Measurements from ENCODE around the gene AAK1. TPM values are rescaled to one million over a fixed set of nuclear protein-coding genes. Genes with fewer than 3 reads are reported as not detected.
"Not testable (repeated sequence)": the region's sequence is repeated elsewhere in the genome, so short reads cannot be mapped to it uniquely, and the experiment has no call there.

Gene AAK1
- total RNA-seq, 8 experiments from 2014 or later, result 13.6 to 50.2 (median 29.5) TPM

DNA sequence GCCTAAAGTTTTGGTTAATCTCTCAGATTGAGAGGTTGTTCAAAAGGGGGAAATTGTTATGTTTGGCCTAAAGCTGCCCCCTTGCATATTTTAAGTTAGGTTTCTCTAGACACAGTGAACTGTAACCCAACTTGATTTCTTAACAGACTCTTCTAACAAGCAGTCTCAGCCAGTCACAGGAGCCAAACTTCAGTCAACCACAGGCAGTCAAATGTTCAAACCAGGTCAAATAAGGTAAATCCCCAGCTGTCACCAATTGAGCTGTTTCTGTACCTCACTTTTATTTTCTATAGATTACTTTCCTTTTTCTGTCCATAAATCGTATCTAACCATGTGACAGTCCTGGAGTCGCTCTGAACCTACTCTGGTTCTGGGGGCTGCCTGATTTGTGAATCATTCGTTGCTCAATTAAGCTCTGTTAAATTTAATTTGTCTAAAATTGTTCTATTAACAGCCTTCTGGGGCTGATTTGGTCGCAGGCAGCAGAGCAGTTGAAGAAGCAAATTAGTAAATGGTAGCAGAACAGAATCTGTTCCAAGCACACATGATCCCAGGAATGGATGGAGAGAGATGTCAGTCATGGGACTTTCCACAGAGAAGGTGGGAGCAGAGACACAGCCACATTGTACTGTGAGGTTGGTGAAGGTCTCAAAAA is 189.9 kb downstream of the AAK1 start:
- WGBS, 10 experiments, result 20 to 96% (median 79%) methylated on average over 1 to 4 of the region's 4 CpGs
- peak in 1 of 8 experiments; percentile 39 for ATAC-seq (replicated peaks in 6 of 8)
- no peak overlapping the region for H3K4me3 ChIP-seq
- H3K4me1 ChIP-seq (replicated peaks in 1 of 2), result no peaks in the 10 kb centered on the region
- no peak overlapping the region for H3K27ac ChIP-seq
- in situ Hi-C loops (cut with MboI; ENCODE audit: low pct_unique_long_range_greater_than_20kb in 2 of 9, low sequenced_read_pairs in 9 of 9, unreplicated experiment in 9 of 9), result no loop called here

DNA sequence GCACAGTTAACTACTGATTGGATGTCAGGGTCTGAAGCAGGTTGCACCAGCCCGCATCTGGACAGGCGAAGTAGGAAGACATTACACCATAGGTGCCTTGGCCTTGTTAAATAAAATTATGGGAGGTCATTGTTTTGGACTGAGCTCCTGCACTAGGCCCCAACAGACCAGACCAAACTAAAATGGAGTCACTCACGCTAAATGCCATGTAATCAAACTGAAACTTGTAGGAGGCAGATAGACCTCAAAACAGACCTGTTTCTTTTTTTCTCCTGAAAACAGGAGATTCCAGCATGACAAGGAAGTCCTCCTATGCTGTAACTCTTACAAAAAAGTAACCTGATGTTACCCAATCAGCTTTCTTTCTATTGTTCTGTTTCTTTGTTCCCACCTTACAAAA is 190.9 kb downstream of the AAK1 start:
- 71 to 100% (median 100%) methylated on average over 1 to 3 of the region's 3 CpGs; no CpG with 5 or more reads in 3 of the 10 experiments for WGBS, 10 experiments
- in situ Hi-C loops (cut with MboI; ENCODE audit: low pct_unique_long_range_greater_than_20kb in 2 of 9, low sequenced_read_pairs in 9 of 9, unreplicated experiment in 9 of 9), result no loop called here
- Histone ChIP-seq H3K27ac (no peak overlapping the region), H3K4me3 (no peak overlapping the region), H3K4me1 (replicated peaks in 1 of 2) (no peaks in the 10 kb centered on the region)
- no peak for ATAC-seq (replicated peaks in 6 of 8)

DNA sequence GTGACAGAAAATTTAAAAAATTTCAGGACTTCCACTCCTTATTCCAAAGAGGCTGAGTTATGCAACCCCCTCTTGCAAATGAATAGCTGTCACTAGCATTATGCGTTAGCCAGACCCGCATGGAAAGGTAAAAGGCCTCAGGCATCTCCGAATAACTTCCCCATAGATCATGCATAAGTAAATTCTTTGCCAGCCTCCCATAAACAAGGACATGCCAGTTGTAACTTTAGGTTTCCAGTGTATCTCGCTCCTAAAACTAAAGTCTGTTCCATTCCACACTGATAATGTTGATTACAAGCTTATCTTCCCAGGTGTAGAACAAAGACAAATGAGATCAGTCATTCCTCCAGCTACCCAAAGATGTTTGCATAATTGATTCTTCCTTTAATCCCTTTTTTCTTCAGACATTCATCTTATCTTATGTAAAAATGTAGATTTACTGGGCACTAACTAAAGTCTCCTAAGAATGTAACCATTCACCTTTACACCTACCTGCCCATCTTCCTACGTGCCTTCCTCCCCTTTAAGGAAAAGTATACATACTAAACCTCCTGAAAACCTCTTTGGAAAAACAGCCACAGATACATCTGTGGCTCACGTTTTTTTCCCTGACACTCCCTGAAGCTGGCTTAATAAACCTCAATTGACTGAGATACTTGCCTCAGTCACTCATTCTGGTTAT is 192.7 kb downstream of the AAK1 start:
- WGBS, 10 experiments, result 36 to 80% (median 63%) methylated on average over 1 to 6 of the region's 6 CpGs
- H3K4me1 ChIP-seq (replicated peaks in 1 of 2), result no peaks in the 10 kb centered on the region
- ATAC-seq (replicated peaks in 6 of 8), result peak in 3 of 8 experiments; percentile 57 to 76 (median 71)
- H3K27ac ChIP-seq, result no peak overlapping the region
- H3K4me3 ChIP-seq, result no peak overlapping the region
- in situ Hi-C loops (cut with MboI; ENCODE audit: low pct_unique_long_range_greater_than_20kb in 2 of 9, low sequenced_read_pairs in 9 of 9, unreplicated experiment in 9 of 9), result no loop called here

DNA sequence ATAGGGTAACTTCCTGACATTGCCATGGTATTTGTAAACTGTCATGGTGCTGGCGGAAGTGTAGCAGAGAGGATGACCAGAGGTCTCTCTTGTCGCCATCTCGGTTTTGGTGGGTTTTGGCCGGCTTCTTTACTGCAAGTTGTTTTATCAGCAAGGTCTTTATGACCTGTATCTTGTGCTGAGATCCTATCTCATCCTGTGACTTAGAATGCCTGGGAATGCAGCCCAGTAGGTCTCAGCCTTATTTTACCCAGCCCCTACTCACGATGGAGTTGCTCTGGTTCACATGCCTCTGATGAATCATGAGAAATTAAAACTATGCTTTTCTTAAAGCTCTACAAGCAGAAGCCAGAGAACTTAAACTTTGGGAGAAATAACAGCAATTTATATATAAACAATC is 193.6 kb downstream of the AAK1 start:
- ATAC-seq (replicated peaks in 6 of 8), result no peak
- H3K4me1 ChIP-seq (replicated peaks in 1 of 2), result no peaks in the 10 kb centered on the region
- no peak overlapping the region for H3K4me3 ChIP-seq
- in situ Hi-C loops (cut with MboI; ENCODE audit: low pct_unique_long_range_greater_than_20kb in 2 of 9, low sequenced_read_pairs in 9 of 9, unreplicated experiment in 9 of 9), result no loop called here
- no peak overlapping the region for H3K27ac ChIP-seq
- WGBS, 10 experiments, result 0 to 100% (median 93%) methylated on average over 1 to 5 of the region's 5 CpGs; no CpG with 5 or more reads in 1 of the 10 experiments

DNA sequence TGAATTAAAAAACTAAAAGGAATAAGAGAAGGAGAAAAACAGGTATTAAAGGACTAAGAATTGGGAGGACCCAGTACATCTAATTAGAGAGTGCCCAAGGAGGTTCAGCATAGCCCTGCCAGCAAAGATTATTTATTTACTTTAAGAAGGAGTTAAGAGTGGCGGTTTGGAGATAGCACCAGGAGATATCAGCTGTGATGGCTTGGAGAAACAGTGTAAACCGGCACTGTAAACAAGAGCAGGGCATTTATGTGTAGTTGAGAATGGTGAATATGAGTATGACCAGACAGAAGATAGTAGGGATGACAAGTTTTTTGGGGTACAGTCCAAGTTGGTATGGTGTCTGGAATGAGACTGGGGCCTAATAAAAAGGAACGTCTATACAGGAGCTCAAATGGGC is 199.9 kb downstream of the AAK1 start:
- in situ Hi-C loops (cut with MboI; ENCODE audit: low pct_unique_long_range_greater_than_20kb in 2 of 9, low sequenced_read_pairs in 9 of 9, unreplicated experiment in 9 of 9); H3K4me1 ChIP-seq (replicated peaks in 1 of 2); ATAC-seq (replicated peaks in 6 of 8); H3K27ac ChIP-seq; H3K4me3 ChIP-seq: not testable (repeated sequence)
- WGBS, 10 experiments, result 61 to 100% (median 89%) methylated on average over 1 to 3 of the region's 3 CpGs

DNA sequence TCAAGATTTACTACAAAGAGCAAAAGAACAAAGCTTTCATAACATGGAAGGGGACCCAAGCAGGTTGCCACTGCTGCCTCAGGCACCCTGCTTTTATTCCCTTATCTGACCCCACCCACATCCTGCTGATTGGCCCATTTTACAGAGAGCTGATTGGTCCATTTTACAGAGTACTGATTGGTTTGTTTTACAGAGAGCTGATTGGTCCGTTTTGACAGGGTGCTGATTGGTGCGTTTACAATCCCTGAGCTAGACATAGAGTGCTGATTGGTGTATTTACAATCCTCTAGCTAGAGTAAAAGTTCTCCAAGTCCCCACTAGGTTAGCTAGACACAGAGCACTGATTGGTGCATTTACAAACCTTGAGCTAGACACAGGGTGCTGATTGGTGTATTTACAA is 204.0 kb downstream of the AAK1 start:
- peaks cover 8 to 12% of the 10 kb centered on the region in 2 donors for H3K4me1 ChIP-seq (replicated peaks in 1 of 2)
- 93 to 100% (median 100%) methylated on average over 1 to 2 of the region's 2 CpGs; no CpG with 5 or more reads in 6 of the 10 experiments for WGBS, 10 experiments
- ATAC-seq (replicated peaks in 6 of 8), result not testable (repeated sequence)

DNA sequence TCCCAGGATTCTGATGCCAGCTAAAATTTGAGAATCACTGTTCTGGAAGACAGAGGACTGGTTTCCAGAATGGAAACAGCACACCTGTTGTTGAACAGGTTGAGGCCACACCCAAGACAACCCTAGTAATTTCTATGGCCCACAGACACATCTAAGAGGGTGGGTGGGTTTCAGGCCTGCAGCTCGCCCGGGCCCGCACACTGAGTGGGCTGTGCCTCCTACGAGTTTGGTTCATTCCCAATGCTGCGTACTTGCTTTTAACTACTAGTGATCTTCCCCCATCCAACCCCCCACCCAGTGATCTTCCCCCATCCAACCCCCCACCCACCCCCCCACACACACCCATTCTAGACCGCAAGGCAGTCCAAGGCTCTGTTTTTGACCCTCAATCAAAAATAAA is 205.0 kb downstream of the AAK1 start:
- no CpG with 5 or more reads among the region's 6 CpGs for WGBS, 10 experiments
- ATAC-seq (replicated peaks in 6 of 8), result no peak
- H3K4me3 ChIP-seq, result no peak overlapping the region
- in situ Hi-C loops (cut with MboI; ENCODE audit: low pct_unique_long_range_greater_than_20kb in 2 of 9, low sequenced_read_pairs in 9 of 9, unreplicated experiment in 9 of 9), result no loop called here
- H3K4me1 ChIP-seq (replicated peaks in 1 of 2), result peaks cover 8 to 12% of the 10 kb centered on the region in 2 donors
- peak overlapping the region; percentile 94 for H3K27ac ChIP-seq

More for the DNA sequence above, 204.0 kb downstream of the AAK1 start:
- H3K4me3 ChIP-seq; in situ Hi-C loops (cut with MboI; ENCODE audit: low pct_unique_long_range_greater_than_20kb in 2 of 9, low sequenced_read_pairs in 9 of 9, unreplicated experiment in 9 of 9); H3K27ac ChIP-seq: not testable (repeated sequence)

DNA sequence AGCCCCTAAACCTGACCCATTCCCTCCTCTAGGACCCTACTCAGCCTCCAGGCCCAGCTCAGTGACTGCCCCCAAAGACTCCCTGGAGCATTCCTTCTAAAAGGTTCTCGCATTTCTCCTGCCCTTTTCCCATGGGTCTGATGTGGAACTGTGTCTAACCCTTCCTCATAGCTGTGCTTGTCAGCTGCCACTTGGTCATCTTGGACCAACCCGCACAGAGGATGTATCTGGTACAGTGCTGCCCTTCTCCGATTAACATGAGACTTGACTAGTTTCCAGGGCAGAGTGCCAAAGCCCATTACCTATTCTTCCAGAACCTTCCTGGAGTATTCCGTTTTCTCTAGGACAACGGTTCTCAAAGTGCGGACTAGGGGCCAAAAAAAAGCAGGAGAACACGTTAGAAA is 205.8 kb downstream of the AAK1 start:
- peaks cover 8 to 12% of the 10 kb centered on the region in 2 donors for H3K4me1 ChIP-seq (replicated peaks in 1 of 2)
- H3K4me3 ChIP-seq, result peak overlapping the region; percentile 69 to 87 (median 79)
- in situ Hi-C loops (cut with MboI; ENCODE audit: low pct_unique_long_range_greater_than_20kb in 2 of 9, low sequenced_read_pairs in 9 of 9, unreplicated experiment in 9 of 9), result no loop called here
- H3K27ac ChIP-seq, result peak overlapping the region; percentile 94
- ATAC-seq (replicated peaks in 6 of 8), result peak in 7 of 8 experiments; percentile 27 to 55 (median 44)
- 52 to 97% (median 79%) methylated on average over 3 to 7 of the region's 7 CpGs; no CpG with 5 or more reads in 2 of the 10 experiments for WGBS, 10 experiments

DNA sequence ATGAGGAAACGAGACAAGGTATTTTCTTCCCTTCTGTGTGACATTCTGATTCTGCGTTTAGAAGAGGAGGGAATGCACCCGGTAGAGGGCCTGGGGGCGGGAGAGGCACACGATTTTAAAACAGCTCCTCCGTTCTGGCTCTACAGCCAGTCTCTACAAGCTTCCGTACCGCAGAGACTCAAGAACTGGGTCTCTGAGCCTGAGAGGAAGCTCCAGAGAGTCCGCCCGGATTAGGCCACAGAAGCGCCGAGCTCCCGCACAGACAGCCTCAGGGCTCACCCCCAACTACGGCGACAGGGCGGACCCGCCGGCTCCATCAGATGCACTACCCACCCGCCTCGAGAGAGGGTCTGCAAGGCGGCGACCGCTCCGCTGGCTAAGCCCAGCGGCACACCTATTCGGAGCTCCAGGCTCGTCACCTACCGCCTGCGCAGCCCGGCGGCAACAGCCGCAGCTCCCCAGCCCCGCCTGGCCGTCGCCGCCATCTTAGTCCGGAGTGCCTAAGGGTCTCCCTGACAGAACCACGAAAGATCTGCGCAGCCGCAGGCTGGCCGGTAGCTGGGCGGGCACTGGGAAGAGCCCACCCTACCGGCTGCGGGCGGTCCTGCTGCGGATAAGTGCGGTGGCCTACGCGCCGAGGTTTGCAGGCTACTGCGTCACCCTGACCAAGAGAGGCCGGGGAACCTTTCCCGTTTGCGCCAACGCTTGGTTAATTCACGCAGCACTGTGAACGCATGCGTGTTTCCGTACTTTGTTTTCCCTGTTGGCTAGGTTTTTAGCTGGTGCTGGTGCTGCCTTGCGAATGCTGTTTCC is 206.4 kb downstream of the AAK1 start, which contains the start of gene NFU1:
Gene NFU1, minus strand, starts transcription at position 498 of the 813 bp plus-strand sequence. Its CDS starts 13 bp downstream, at position 485.
- Histone ChIP-seq H3K4me1 (replicated peaks in 1 of 2) (peaks cover 8 to 12% of the 10 kb centered on the region in 2 donors), H3K27ac (peak within 1 kb of the TSS; percentile 94), H3K4me3 (peak within 1 kb of the TSS; percentile 69 to 87 (median 79))
- WGBS, 10 experiments, result 0 to 60% (median 0%) methylated on average over 1 to 29 of the region's 60 CpGs; no CpG with 5 or more reads in 1 of the 10 experiments
- peak; percentile 91 to 98 (median 98) for ATAC-seq (replicated peaks in 6 of 8)
- in situ Hi-C loops (cut with MboI; ENCODE audit: low pct_unique_long_range_greater_than_20kb in 2 of 9, low sequenced_read_pairs in 9 of 9, unreplicated experiment in 9 of 9), result no loop called here

DNA sequence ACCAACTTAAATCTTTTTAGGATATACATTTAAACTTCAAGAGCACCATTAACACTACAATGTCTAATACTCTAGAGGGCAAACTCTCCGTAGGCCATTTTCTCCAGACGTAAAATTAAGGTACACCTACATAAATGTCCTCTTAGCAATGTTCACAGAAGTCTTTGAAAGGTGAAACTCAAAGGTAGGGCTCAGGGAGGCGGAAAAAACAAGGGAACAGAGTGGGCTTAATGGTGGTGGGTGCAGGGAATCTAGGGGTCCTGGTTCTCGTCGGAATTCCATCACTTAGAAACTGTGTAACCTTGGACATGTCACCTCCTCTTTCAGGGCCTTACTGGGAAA is 207.0 kb downstream of the AAK1 start:
- no peak for ATAC-seq (replicated peaks in 6 of 8)
- 0 to 33% (median 8%) methylated on average over 1 to 5 of the region's 5 CpGs; no CpG with 5 or more reads in 2 of the 10 experiments for WGBS, 10 experiments

DNA sequence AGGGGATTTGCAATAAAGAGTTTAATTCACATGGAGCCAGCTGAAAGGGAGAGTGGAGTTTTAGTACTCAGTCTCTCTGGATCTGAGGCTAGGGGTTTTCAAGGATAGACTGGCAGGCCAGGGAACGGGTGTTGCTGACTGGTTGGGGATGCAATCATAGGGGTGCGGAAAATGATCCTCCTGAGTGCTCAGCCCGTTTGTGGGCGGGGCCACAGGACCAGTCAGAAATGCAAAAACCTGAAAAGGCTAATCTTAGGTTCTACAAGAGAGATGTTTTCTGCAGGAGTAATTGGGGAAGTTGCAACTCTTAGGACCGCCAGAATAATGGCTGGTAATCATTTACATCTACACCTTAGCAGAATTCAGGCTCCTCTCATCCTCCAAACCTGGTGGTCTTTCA is 208.8 kb downstream of the AAK1 start:
- 79 to 100% (median 100%) methylated on average over 1 to 5 of the region's 5 CpGs; no CpG with 5 or more reads in 4 of the 10 experiments for WGBS, 10 experiments
- ATAC-seq (replicated peaks in 6 of 8), result no peak
- H3K27ac ChIP-seq, result no peak overlapping the region
- H3K4me1 ChIP-seq (replicated peaks in 1 of 2), result peaks cover 8 to 12% of the 10 kb centered on the region in 2 donors
- no peak overlapping the region for H3K4me3 ChIP-seq
- in situ Hi-C loops (cut with MboI; ENCODE audit: low pct_unique_long_range_greater_than_20kb in 2 of 9, low sequenced_read_pairs in 9 of 9, unreplicated experiment in 9 of 9), result no loop called here

More for the DNA sequence above, 207.0 kb downstream of the AAK1 start:
- H3K4me3 ChIP-seq, result peak overlapping the region; percentile 69 to 87 (median 79)
- H3K4me1 ChIP-seq (replicated peaks in 1 of 2), result peaks cover 8 to 12% of the 10 kb centered on the region in 2 donors
- in situ Hi-C loops (cut with MboI; ENCODE audit: low pct_unique_long_range_greater_than_20kb in 2 of 9, low sequenced_read_pairs in 9 of 9, unreplicated experiment in 9 of 9), result no loop called here
- H3K27ac ChIP-seq, result peak overlapping the region; percentile 94

DNA sequence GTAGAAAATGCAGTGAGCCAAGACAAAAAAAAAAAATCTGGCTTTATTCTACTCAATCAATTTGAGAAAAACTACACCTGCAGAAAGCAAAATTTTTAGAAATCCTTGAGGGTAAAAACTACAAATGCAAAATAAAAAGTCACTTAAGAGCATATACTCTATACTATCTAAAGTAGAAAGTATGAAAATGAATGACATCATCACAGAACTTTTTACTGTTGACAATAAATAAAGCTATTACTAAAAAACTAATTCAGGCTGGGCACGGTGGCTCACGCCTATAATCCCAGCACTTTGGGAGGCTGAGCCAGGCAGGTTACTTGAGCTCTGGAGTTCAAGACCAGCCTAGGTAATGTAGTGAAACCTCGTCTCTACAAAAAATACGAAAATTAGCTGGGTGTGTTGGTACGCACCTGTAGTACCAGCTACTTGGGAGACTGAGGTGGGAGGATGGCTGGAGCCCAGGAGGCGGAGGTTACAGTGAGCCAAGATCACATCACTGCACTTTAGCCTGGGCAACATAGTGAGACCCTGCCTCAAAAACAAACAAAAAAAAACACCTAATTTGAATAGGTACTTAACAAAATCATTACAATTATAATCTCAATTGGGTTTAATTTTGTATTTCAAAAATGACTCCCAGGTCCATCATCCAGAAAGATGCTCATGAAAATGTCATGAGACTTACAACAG is 213.9 kb downstream of the AAK1 start:
- in situ Hi-C loops (cut with MboI; ENCODE audit: low pct_unique_long_range_greater_than_20kb in 2 of 9, low sequenced_read_pairs in 9 of 9, unreplicated experiment in 9 of 9), result no loop called here
- 74 to 100% (median 90%) methylated on average over 2 to 6 of the region's 6 CpGs; no CpG with 5 or more reads in 1 of the 10 experiments for WGBS, 10 experiments
- no peak overlapping the region for H3K27ac ChIP-seq
- no peak for ATAC-seq (replicated peaks in 6 of 8)
- H3K4me1 ChIP-seq (replicated peaks in 1 of 2), result no peaks in the 10 kb centered on the region
- H3K4me3 ChIP-seq, result no peak overlapping the region

Data from motor neuron (in vitro differentiated cells).